ENCODE results near the gene MEIOSIN.
"Not testable (repeated sequence)": the region's sequence is repeated elsewhere in the genome, so short reads cannot be mapped to it uniquely, and the experiment has no call there.

Gene MEIOSIN

GRCh38 chr19:45720065-45720464, 13.2 kb upstream of the MEIOSIN start:
- not testable (repeated sequence) for DNase-seq (ENCODE audit: low read depth in 2 of 2)

GRCh38 chr19:45728683-45729082, 4.6 kb upstream of the MEIOSIN start:
- DNase-seq (ENCODE audit: low read depth in 2 of 2): not testable (repeated sequence)

- DNase-seq (ENCODE audit: low read depth in 2 of 2): no peak
These were observed 3.4 kb upstream of the MEIOSIN start for GRCh38 chr19:45729800-45730290.

GRCh38 chr19:45730368-45731288, 2.6 kb upstream of the MEIOSIN start, which contains the start of gene FBXO46:
TSS of gene FBXO46 (minus strand) at chr19:45730896. CDS start at chr19:45713495, 17,401 bp downstream.
- peak; percentile 96 to 97 for DNase-seq (ENCODE audit: low read depth in 2 of 2)

- no peak for DNase-seq (ENCODE audit: low read depth in 2 of 2)
These were observed 6.5 kb downstream of the MEIOSIN start for GRCh38 chr19:45739498-45740439.

GRCh38 chr19:45742969-45743368, 9.7 kb downstream of the MEIOSIN start:
- no peak for DNase-seq (ENCODE audit: low read depth in 2 of 2)

GRCh38 chr19:45745606-45746005, 12.4 kb downstream of the MEIOSIN start:
- DNase-seq (ENCODE audit: low read depth in 2 of 2): no peak

GRCh38 chr19:45746866-45747265, 13.6 kb downstream of the MEIOSIN start:
- no peak for DNase-seq (ENCODE audit: low read depth in 2 of 2)

- DNase-seq (ENCODE audit: low read depth in 2 of 2): no peak
These were observed 14.3 kb downstream of the MEIOSIN start for GRCh38 chr19:45747513-45747912.

GRCh38 chr19:45751483-45751882, 18.2 kb downstream of the MEIOSIN start:
- DNase-seq (ENCODE audit: low read depth in 2 of 2): not testable (repeated sequence)

GRCh38 chr19:45752639-45753038, 19.4 kb downstream of the MEIOSIN start:
- DNase-seq (ENCODE audit: low read depth in 2 of 2): no peak

GRCh38 chr19:45753548-45753947, 20.3 kb downstream of the MEIOSIN start:
- no peak for DNase-seq (ENCODE audit: low read depth in 2 of 2)

- DNase-seq (ENCODE audit: low read depth in 2 of 2): no peak
These were observed 21.1 kb downstream of the MEIOSIN start for GRCh38 chr19:45754323-45754722.

- no peak for DNase-seq (ENCODE audit: low read depth in 2 of 2)
These were observed 24.5 kb downstream of the MEIOSIN start for GRCh38 chr19:45757695-45758094.

GRCh38 chr19:45758921-45759320, 25.7 kb downstream of the MEIOSIN start:
- DNase-seq (ENCODE audit: low read depth in 2 of 2): no peak

GRCh38 chr19:45761714-45762113, 28.5 kb downstream of the MEIOSIN start:
- DNase-seq (ENCODE audit: low read depth in 2 of 2): no peak

- no peak for DNase-seq (ENCODE audit: low read depth in 2 of 2)
These were observed 29.8 kb downstream of the MEIOSIN start for GRCh38 chr19:45762870-45763631.

- no peak for DNase-seq (ENCODE audit: low read depth in 2 of 2)
These were observed 30.6 kb downstream of the MEIOSIN start for GRCh38 chr19:45763691-45764294.

GRCh38 chr19:45764475-45764874, 31.2 kb downstream of the MEIOSIN start:
- no peak for DNase-seq (ENCODE audit: low read depth in 2 of 2)

GRCh38 chr19:45764945-45765701, 31.9 kb downstream of the MEIOSIN start:
- no peak for DNase-seq (ENCODE audit: low read depth in 2 of 2)
